Endothelial cell of umbilical vein (primary cell): Measurements from ENCODE around the gene DHX40.

Experiments used
- CTCF ChIP-seq, 2 donors: IDR thresholded peaks; 1 replicate in 1 of 2; 2 replicates in 1 of 2; pipeline ENCODE4 v1.5.1; 2011; ENCODE audit warnings: low read length in 2 of 2, mild to moderate bottlenecking in 2 of 2, moderate library complexity in 2 of 2, control low read depth in 1 of 2, inconsistent platforms in 1 of 2, low read depth in 1 of 2; ENCODE audit not compliant: insufficient read depth in 1 of 2; ENCODE audit errors: extremely low read depth in 1 of 2
- EZH2 ChIP-seq: IDR thresholded peaks from 2 replicates; pipeline ENCODE4 v1.6.1; 2012; ENCODE audit warnings: borderline replicate concordance, low read depth, mild to moderate bottlenecking, moderate library complexity, low read length, inconsistent platforms; ENCODE audit not compliant: severe bottlenecking
- MAX ChIP-seq: IDR thresholded peaks from 2 replicates; pipeline ENCODE4 v1.6.1; 2011; ENCODE audit not compliant: insufficient read depth, insufficient read length
- POLR2A ChIP-seq: IDR thresholded peaks from 2 replicates; pipeline ENCODE4 v1.6.1; 2012; ENCODE audit warnings: low read depth, mild to moderate bottlenecking, control low read depth, low read length
- POLR2AphosphoS5 ChIP-seq: IDR thresholded peaks from 2 replicates; pipeline ENCODE4 v1.6.1; 2012; ENCODE audit warnings: low read depth, mild to moderate bottlenecking, control low read depth, low read length, moderate library complexity; ENCODE audit not compliant: insufficient read depth

- TF ChIP-seq CTCF (IDR thresholded peaks at IDR 0.05; ENCODE audit: extremely low read depth in 1 of 2, insufficient read depth in 1 of 2, low read depth in 1 of 2, low read length in 2 of 2) (no peak), POLR2A (no peak), EZH2 (no peak), POLR2AphosphoS5 (no peak), MAX (no peak)
Measured at GRCh38 chr17:59601130-59601529, 35.7 kb downstream of the DHX40 start.
